Right atrium auricular region (tissue), 2 donors: ENCODE measurements around the gene PADI1. TPM values are rescaled to one million over a fixed set of nuclear protein-coding genes. Genes with fewer than 3 reads are reported as not detected.

Source experiments
- DNase-seq: peaks from one replicate; pipeline ENCODE4 v3.0.0-alpha.2; 2019; ENCODE audit warnings: low spot score
- H3K27ac ChIP-seq, 2 donors: fragments of 200-600 bp; sonication (generic); 1 replicate in 1 of 2; 2 replicates in 1 of 2; pipeline ENCODE4 v1.5.1; 2016 to 2019
- H3K27me3 ChIP-seq, 2 donors: fragments of 200-600 bp; sonication (generic); one replicate each; pipeline versions ENCODE4 v1.5.1 to v1.6.0; 2017 to 2019
- H3K36me3 ChIP-seq: fragments of 200-600 bp; sonication (generic); one replicate; pipeline ENCODE4 v1.5.1; 2016
- H3K4me1 ChIP-seq, 2 donors: fragments of 200-600 bp; sonication (generic); one replicate each; pipeline versions ENCODE4 v1.5.1 to v1.6.0; 2017 to 2019
- H3K4me3 ChIP-seq, 2 donors: fragments of 200-600 bp; sonication (generic); 1 replicate in 1 of 2; 2 replicates in 1 of 2; pipeline ENCODE4 v1.5.1; 2017 to 2019; ENCODE audit warnings: mild to moderate bottlenecking in 1 of 2, moderate library complexity in 1 of 2
- H3K9me3 ChIP-seq, 2 donors: fragments of 200-600 bp; sonication (generic); one replicate each; pipeline ENCODE4 v1.5.1; 2019
- CTCF ChIP-seq, 2 donors: fragments of 200-600 bp; sonication (generic); IDR thresholded peaks; one replicate each; pipeline ENCODE4 v1.5.1; 2019; ENCODE audit warnings: antibody characterized with exemption in 2 of 2
- total RNA-seq, 2 donors: library from RNA; depleted of rRNA; stranded (reverse); fragments of >200 nt; gene quantifications; one replicate each; pipeline ENCODE4 v1.1.0, GENCODE V29; 2016

Gene PADI1
- total RNA-seq, 2 donors from 2014 or later: not detected

GRCh38 chr1:17161926-17162800 lies 42.8 kb upstream of the PADI1 start:
- no peak for TF ChIP-seq CTCF (IDR thresholded peaks at IDR 0.05)

GRCh38 chr1:17162941-17163340 lies 42.0 kb upstream of the PADI1 start:
- H3K4me1 ChIP-seq: no peaks in the 10 kb centered on the region
- no peak overlapping the region for H3K4me3 ChIP-seq
- no peaks in the 10 kb centered on the region for H3K36me3 ChIP-seq
- no peak for TF ChIP-seq CTCF (IDR thresholded peaks at IDR 0.05)
- no peak overlapping the region for H3K27ac ChIP-seq
- no peaks in the 10 kb centered on the region for H3K27me3 ChIP-seq
- no peaks in the 10 kb centered on the region for H3K9me3 ChIP-seq
- no peak for DNase-seq

More at GRCh38 chr1:17161926-17162800, 42.8 kb upstream of the PADI1 start:
- H3K27me3 ChIP-seq: no peaks in the 10 kb centered on the region
- H3K27ac ChIP-seq: no peak overlapping the region
- no peak overlapping the region for H3K4me3 ChIP-seq
- no peak for DNase-seq
- H3K4me1 ChIP-seq: no peaks in the 10 kb centered on the region
- H3K9me3 ChIP-seq: no peaks in the 10 kb centered on the region
- no peaks in the 10 kb centered on the region for H3K36me3 ChIP-seq

DNA sequence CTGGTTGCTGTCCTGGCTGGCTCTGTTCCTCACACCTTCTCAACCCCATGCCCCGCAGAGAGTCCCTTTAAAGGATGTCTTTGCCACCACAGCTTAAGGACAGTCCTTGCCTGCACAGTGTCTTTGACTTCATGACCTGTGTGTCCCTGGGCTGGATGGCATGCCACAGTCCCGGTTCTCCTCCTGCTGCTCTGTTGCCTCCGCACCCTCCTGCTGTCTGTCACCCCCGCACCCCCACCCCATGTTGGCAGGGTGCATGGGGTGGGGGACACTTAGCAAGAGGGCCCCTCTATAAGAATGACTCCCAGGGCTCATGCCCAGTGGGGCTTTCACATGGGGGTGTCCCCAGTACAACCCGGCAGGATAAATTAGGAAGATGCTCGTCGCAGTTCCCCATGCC lies 41.6 kb upstream of the PADI1 start:
- H3K4me1 ChIP-seq: no peaks in the 10 kb centered on the region
- no peak for DNase-seq
- H3K27me3 ChIP-seq: no peaks in the 10 kb centered on the region
- H3K36me3 ChIP-seq: no peaks in the 10 kb centered on the region
- H3K27ac ChIP-seq: no peak overlapping the region
- TF ChIP-seq CTCF (IDR thresholded peaks at IDR 0.05): no peak
- no peak overlapping the region for H3K4me3 ChIP-seq
- H3K9me3 ChIP-seq: no peaks in the 10 kb centered on the region

GRCh38 chr1:17163789-17164666 lies 40.9 kb upstream of the PADI1 start:
- Histone ChIP-seq H3K9me3 (no peaks in the 10 kb centered on the region), H3K27me3 (no peaks in the 10 kb centered on the region), H3K27ac (no peak overlapping the region), H3K4me1 (no peaks in the 10 kb centered on the region), H3K36me3 (no peaks in the 10 kb centered on the region), H3K4me3 (no peak overlapping the region)
- no peak for DNase-seq
- TF ChIP-seq CTCF (IDR thresholded peaks at IDR 0.05): no peak

DNA sequence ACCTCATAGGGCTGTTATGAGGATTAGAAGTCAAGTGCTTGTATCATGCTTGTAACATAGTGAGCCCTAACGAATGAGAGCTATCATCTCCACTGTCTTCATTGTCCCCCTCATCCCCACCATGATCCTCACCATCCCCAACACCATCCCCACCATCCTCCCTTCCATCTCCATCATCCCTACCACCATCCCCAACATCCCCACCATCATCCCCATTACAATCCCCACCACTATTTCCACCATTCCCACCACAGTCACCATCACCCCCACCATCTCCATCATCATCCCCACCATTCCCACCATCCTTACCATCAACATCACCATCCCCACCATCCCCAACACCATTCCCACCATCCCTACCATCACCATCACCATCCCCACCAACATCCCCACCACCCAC lies 39.1 kb upstream of the PADI1 start:
- no peaks in the 10 kb centered on the region for H3K27me3 ChIP-seq
- TF ChIP-seq CTCF (IDR thresholded peaks at IDR 0.05): no peak
- DNase-seq: no peak
- no peak overlapping the region for H3K27ac ChIP-seq
- H3K4me3 ChIP-seq: no peak overlapping the region
- no peaks in the 10 kb centered on the region for H3K36me3 ChIP-seq
- no peaks in the 10 kb centered on the region for H3K4me1 ChIP-seq
- no peaks in the 10 kb centered on the region for H3K9me3 ChIP-seq
